ENCODE measurements around the gene STOM. TPM values are rescaled to one million over a fixed set of nuclear protein-coding genes. Genes with fewer than 3 reads are reported as not detected.

Gene STOM
- total RNA-seq (2021) (7.1 and 7.6 TPM in 2 replicates), Bru-seq, nascent RNA (percentile 43 among the genes with signal in this experiment), BruChase-seq, experiment 1, labeled RNA remaining after a 2-hour chase (percentile 41 among the genes with signal in this experiment), BruChase-seq, experiment 2, labeled RNA remaining after a 6-hour chase (percentile 59 among the genes with signal in this experiment)
- long read RNA-seq, transcript STOM-201 (7 exons, 3,010 nt): major isoform, 13 of 14 reads
- long read RNA-seq, partial matches to known transcripts: 0 of 14 reads
- long read RNA-seq, other reads (novel, unspliced or antisense): 1 of 14 reads

GRCh38 chr9:121369595-121370265, at the start of gene STOM:
Gene STOM, minus strand, starts transcription at chr9:121370250. Its CDS starts 63 bp downstream, at chr9:121370187.
- DNase-seq: no peak
- ChIA-PET CTCF (no interaction called here), POLR2A (ENCODE audit: unreplicated experiment) (no interaction called here)
- no peaks in the 10 kb centered on the region for H3K9me2 ChIP-seq (ENCODE audit: insufficient read depth)
- peaks cover 30% of the 10 kb centered on the region for H3K4me1 ChIP-seq (replicated peaks; ENCODE audit: insufficient read depth)
- peak within 1 kb of the TSS; percentile 98 for H3K4me2 ChIP-seq
- no peak within 1 kb of the TSS for H3K27ac ChIP-seq
- peak within 1 kb of the TSS; percentile 93 for H2AFZ ChIP-seq
- H3K79me2 ChIP-seq (ENCODE audit: low read depth): no peaks in the 10 kb centered on the region
- no peaks in the 10 kb centered on the region for H3K27me3 ChIP-seq (ENCODE audit: insufficient read depth, low read depth)
- TSS peak; percentile 55 for BruUV-seq (replicated peaks)
- peaks cover 37% of the 10 kb centered on the region for H3F3A ChIP-seq (ENCODE audit: insufficient read depth, low read depth)
- H3K36me3 ChIP-seq (ENCODE audit: low read depth): no peaks in the 10 kb centered on the region
- intact Hi-C loops (cut with micrococcal nuclease; ENCODE audit: unreplicated experiment): loop anchor here (5.0 kb wide), 2 partner anchors 32 to 87 kb away; no protein-coding TSS in a partner anchor
- H3K9me3 ChIP-seq (ENCODE audit: insufficient read depth, low read depth): no peaks in the 10 kb centered on the region
- TF ChIP-seq CTCF (conservative IDR thresholded peaks at IDR 0.05) (no peak), EZH2 (IDR thresholded peaks at IDR 0.05; ENCODE audit: low read depth) (no peak)
- no peaks in the 10 kb centered on the region for H4K20me1 ChIP-seq (ENCODE audit: insufficient read depth)
- peak within 1 kb of the TSS; percentile 72 for H3K4me3 ChIP-seq

GRCh38 chr9:121411993-121412392, 41.9 kb upstream of the STOM start:
- H2AFZ ChIP-seq: no peak overlapping the region
- no peak overlapping the region for H3K4me3 ChIP-seq
- no peak for TF ChIP-seq CTCF (conservative IDR thresholded peaks at IDR 0.05)
- TF ChIP-seq EZH2 (IDR thresholded peaks at IDR 0.05; ENCODE audit: low read depth): no peak
- no peaks in the 10 kb centered on the region for H3K4me1 ChIP-seq (replicated peaks; ENCODE audit: insufficient read depth)
- H3F3A ChIP-seq (ENCODE audit: insufficient read depth, low read depth): no peaks in the 10 kb centered on the region
- H3K36me3 ChIP-seq (ENCODE audit: low read depth): no peaks in the 10 kb centered on the region
- H4K20me1 ChIP-seq (ENCODE audit: insufficient read depth): no peaks in the 10 kb centered on the region
- no peaks in the 10 kb centered on the region for H3K79me2 ChIP-seq (ENCODE audit: low read depth)
- no peak overlapping the region for H3K4me2 ChIP-seq
- no TSS peak for BruUV-seq (replicated peaks)
- no peak for DNase-seq
- no peaks in the 10 kb centered on the region for H3K9me3 ChIP-seq (ENCODE audit: insufficient read depth, low read depth)
- intact Hi-C loops (cut with micrococcal nuclease; ENCODE audit: unreplicated experiment): no loop called here
- no peak overlapping the region for H3K27ac ChIP-seq
- POLR2A ChIA-PET (ENCODE audit: unreplicated experiment): no interaction called here
- no peaks in the 10 kb centered on the region for H3K9me2 ChIP-seq (ENCODE audit: insufficient read depth)
- H3K27me3 ChIP-seq (ENCODE audit: insufficient read depth, low read depth): 0 out of 2 replicates have a peak, but pooled peaks cover 10% of the 10 kb centered on the region
- CTCF ChIA-PET: no interaction called here

- no TSS peak for BruUV-seq (replicated peaks)
- H3K4me1 ChIP-seq (replicated peaks; ENCODE audit: insufficient read depth): no peaks in the 10 kb centered on the region
- no peaks in the 10 kb centered on the region for H4K20me1 ChIP-seq (ENCODE audit: insufficient read depth)
- H3K36me3 ChIP-seq (ENCODE audit: low read depth): no peaks in the 10 kb centered on the region
- H2AFZ ChIP-seq: no peak overlapping the region
- intact Hi-C loops (cut with micrococcal nuclease; ENCODE audit: unreplicated experiment): loop anchor here (10.0 kb wide), 1 partner anchor 791 kb away; no protein-coding TSS in a partner anchor
- 0 out of 2 replicates have a peak, but pooled peaks cover 7% of the 10 kb centered on the region for H3K27me3 ChIP-seq (ENCODE audit: insufficient read depth, low read depth)
- no peaks in the 10 kb centered on the region for H3K9me2 ChIP-seq (ENCODE audit: insufficient read depth)
- POLR2A ChIA-PET (ENCODE audit: unreplicated experiment): no interaction called here
- no peaks in the 10 kb centered on the region for H3F3A ChIP-seq (ENCODE audit: insufficient read depth, low read depth)
- no peak overlapping the region for H3K27ac ChIP-seq
- CTCF ChIA-PET: no interaction called here
- no peak for TF ChIP-seq EZH2 (IDR thresholded peaks at IDR 0.05; ENCODE audit: low read depth)
- no peak for TF ChIP-seq CTCF (conservative IDR thresholded peaks at IDR 0.05)
- no peaks in the 10 kb centered on the region for H3K9me3 ChIP-seq (ENCODE audit: insufficient read depth, low read depth)
- DNase-seq: no peak
- H3K4me2 ChIP-seq: no peak overlapping the region
- no peaks in the 10 kb centered on the region for H3K79me2 ChIP-seq (ENCODE audit: low read depth)
- H3K4me3 ChIP-seq: no peak overlapping the region
These were observed 35.8 kb upstream of the STOM start for GRCh38 chr9:121405899-121406298.
